HG02943 (cell line): Measurements from ENCODE around the gene TLX1.
"Not testable (repeated sequence)": the region's sequence is repeated elsewhere in the genome, so short reads cannot be mapped to it uniquely, and the experiment has no call there.

ENCODE experiments used
- ATAC-seq: cut with Tn5 transposase; IDR thresholded peaks from one replicate; pipeline ENCODE4 v1.9.1; 2021; ENCODE audit warnings: mild to moderate bottlenecking, low read depth, moderate library complexity; ENCODE audit not compliant: unreplicated experiment

Gene TLX1

DNA sequence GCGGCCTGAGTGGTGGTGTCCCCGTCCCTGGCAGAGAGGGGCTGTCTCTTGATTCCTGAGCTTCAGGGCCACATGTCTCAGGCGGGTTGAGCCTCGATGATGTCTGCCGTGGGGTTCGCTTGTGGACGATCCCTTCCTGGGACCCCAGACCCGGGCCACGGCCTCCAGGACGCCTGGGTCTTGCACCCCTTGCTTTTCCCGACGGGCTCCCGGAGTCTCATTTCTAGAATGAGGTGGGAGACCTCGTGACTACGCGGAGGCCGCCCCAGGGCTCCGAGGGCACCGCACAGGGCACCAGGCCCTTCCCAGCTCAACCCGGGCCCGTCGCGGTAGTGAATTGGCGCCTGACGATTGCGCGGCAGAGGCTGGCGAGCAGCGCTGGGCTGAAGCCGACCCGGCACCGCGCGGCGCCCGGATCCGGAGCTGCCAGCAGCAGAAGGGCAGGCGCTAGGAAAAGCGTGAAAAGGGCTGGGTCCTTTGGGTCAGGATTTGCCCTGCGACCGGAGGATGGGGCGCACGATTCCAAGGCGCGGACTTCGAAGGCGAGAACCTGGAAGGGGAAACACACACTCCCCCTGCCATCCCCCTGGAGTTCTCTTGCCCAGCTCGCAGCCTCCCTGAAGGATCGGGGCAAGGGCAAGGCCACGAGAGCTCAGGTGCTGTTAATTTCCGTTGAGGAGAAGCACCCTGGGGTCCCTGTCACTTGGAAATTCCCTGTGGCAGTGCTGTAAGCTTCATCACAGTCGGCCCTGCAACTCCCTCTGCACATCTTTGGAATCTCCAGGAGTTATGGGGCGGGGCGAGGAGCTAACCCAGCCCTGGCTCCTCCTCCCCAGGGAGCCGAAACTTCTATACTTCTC is 15.5 kb downstream of the TLX1 start:
- ATAC-seq = no peak

GRCh38 chr10:101151395-101151794 is 20.3 kb downstream of the TLX1 start:
- no peak for ATAC-seq

DNA sequence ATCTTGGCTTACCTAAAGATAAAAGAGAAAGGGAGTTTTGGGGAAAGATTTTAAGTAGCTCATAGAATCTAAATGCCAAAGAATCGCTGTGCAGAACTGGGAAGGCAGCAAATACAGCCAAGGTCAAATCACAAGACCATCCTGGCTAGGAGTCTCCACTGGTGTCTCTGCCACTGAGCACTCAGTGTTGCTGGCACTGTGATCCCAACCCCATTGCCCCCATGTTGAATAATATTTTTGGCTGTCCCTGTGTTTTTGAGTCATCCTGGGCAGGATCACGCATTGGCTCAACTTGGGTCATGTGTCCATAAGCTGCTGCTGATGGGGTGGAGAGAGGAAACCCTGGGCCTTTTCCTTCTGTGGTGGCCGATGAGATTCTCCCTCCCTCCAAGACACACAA is 21.2 kb downstream of the TLX1 start:
- ATAC-seq = no peak

GRCh38 chr10:101154506-101154905 is 23.4 kb downstream of the TLX1 start:
- not testable (repeated sequence) for ATAC-seq

DNA sequence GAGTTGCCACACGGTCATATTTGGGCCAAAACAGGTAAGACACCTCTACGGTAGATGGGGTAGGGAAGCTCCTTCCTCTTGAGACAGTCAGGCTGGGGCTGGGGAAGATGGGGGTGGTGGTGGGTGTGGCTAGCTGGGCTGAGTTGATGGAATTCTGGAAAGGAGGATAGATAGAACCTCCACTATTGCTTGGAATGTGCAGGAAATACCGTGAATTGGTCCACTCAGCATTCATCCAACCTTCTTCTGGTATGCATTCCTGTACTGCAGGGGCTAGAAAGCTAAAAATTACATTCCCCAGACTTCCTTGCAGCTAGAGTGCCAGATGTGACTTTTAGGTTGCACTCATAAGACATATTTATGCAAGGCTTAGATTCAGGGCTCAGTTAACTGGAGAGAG is 24.8 kb downstream of the TLX1 start:
- no peak for ATAC-seq

DNA sequence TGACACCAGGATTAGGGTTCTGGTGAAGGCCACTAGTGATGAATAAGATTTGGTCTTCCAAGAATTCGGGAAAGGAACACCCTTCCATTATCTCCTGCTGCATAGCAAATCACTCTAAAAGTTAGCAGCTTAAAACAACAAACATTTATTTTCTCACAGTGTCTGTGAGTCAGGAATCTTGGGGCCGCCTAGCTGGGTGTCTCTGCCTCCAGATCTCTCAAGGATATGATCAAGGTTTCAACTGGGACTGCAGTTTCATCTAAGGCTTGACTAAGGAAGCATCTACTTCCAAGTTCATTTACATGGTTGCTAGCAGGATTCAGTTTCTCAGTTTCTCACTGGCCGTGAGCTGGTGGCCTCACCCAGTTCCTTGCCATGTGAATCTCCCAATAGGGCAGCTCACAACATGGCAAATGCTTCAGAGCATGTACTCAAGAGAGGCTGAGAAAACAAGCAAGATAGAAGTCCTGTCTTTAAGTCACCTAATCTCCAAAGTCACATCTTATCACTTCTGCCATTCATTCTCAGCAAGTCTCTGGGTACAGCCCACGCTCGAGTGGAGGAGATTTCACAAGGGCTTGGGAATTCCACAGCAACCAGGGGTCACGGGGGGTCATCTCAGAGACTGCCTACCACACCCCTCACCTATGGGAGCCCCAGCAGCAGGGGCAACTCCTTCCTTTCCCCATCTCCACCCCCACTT is 26.8 kb downstream of the TLX1 start:
- no peak for ATAC-seq

DNA sequence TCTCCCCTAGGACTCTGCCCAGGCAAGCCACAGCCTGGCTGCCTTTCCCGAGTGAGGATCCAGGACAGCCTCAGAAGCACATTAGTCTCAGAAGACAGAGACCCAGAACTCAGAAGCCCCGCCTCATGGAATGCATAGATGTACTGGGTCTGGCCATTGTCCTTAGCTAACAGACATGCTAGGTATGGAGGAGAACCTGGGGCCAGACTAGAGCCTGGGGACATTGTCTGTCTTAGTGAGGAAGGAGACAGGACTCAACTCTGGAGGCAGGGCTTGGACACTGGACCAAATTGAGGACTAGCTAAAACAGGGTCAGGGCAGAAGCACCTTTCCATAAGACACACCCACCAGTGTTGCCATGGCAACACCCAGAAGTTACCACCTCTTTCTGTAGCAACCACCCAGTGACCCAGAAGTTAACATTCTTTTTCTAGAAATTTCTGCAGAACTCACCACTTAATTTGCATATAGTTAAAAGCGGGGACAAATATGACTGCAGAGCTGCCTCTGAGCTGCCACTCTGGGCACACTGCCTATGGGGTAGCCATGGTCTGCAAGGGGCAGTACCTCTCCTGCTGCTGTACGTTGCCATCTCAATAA is 27.5 kb downstream of the TLX1 start:
- ATAC-seq = no peak

- ATAC-seq = no peak
These were observed 30.6 kb downstream of the TLX1 start for GRCh38 chr10:101161494-101162299.

- ATAC-seq = no peak
These were observed 31.6 kb downstream of the TLX1 start for GRCh38 chr10:101162677-101163076.

- no peak for ATAC-seq
These were observed 32.9 kb downstream of the TLX1 start for GRCh38 chr10:101164020-101164419.

DNA sequence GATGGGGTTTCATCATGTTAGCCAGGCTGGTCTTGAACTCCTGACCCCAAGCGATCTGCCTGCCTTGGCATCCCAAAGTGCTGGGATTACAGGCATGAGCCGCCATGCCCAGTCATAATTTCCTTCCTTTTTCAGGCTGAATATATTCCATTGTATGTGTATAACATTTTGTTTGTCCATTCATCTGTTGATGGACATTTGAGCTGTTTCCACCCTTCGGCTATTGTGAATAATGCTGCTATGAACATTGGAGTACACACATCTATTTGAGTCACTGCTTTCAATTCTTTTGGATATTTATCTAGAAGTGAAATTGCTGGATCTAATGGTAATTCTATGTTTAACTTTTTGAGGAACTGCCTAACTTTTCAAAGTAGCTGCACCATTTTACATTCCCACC is 34.6 kb downstream of the TLX1 start:
- ATAC-seq = no peak

DNA sequence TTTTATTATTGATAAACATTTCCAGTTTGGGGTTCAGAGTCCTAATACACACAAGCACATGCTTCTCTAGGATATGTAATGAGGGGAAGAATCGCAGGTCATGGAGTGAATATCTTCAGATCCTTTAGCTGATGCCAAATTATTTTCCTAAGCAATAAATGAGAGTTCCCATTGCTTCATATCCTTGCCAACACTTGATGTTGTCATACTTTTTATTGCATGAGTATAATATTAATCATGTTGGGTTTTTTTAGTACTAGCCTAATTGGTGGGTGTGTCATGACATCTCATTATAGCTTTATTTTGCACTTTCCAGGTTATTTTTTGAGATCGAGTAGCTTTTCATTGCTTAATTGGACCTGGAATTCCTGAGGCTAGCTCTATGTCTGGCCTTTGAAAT is 35.3 kb downstream of the TLX1 start:
- ATAC-seq = no peak

DNA sequence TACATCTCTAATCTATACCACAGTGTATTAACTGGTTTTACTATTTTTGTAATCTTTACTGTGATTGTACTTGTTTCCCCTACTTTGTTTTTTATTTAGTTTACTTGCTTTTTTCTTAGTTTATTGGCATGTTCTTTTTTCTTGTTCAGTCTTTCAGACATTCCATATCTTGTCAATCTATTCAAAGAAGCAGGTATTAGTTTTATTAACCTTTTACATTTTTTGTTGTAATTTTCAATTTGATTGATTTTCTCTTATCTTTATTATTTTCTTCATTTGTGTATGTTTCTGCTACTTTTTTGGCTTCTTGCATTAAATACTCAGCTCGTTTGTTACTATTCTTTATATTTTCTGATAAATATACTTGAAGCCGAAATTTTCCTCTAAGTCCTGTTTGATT is 41.6 kb downstream of the TLX1 start:
- ATAC-seq = no peak

- ATAC-seq = no peak
These were observed 43.2 kb downstream of the TLX1 start for GRCh38 chr10:101174319-101174718.

DNA sequence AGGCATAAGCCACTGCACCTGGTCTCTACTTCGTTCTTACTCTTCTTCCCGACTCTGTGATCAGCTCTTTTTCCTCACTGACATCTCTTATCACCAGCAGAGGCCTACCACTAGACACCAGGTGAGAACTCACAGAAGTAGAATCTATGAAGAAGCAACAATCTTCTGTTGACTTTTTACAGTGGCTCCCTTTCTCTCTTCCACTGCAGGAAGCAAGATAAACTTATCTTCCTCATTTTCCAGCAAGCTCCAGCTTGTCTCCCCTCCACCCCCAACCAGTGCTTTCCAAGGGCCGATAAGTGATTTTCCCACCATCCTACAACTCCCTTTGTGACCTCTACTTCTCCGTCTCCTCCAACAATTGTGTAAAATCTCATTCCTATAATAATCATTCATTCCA is 45.5 kb downstream of the TLX1 start:
- ATAC-seq = no peak

DNA sequence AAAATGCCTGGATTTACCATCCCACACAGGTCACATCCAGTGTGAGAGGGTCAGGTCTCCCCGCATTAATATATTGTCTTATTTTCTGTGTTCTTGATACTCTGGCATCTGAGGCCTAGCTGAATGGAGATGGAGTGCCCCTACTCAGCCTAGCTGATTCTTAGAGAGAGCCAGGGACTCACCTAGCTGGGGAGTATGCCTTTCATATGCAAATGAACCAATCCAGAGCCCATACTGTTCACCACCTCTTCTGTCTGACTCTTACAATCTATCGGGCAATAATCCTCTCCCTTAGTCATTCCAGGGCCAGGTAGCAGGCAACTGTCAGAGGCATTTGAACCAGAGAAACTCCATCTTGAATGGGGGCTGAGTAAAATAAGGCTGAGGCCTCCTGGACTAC is 51.8 kb downstream of the TLX1 start:
- no peak for ATAC-seq

GRCh38 chr10:101183458-101184183 is 52.5 kb downstream of the TLX1 start:
- ATAC-seq = no peak
